ENCODE data around the gene DNLZ.

GRCh38 chr9:136348691-136349090 lies 14.9 kb downstream of the DNLZ start:
- TF ChIP-seq CTCF (IDR thresholded peaks at IDR 0.05) (no peak), POLR2A (IDR thresholded peaks at IDR 0.05) (no peak)
